Measurements from ENCODE around the gene GABPB2.

- TF ChIP-seq, protein P1, sequence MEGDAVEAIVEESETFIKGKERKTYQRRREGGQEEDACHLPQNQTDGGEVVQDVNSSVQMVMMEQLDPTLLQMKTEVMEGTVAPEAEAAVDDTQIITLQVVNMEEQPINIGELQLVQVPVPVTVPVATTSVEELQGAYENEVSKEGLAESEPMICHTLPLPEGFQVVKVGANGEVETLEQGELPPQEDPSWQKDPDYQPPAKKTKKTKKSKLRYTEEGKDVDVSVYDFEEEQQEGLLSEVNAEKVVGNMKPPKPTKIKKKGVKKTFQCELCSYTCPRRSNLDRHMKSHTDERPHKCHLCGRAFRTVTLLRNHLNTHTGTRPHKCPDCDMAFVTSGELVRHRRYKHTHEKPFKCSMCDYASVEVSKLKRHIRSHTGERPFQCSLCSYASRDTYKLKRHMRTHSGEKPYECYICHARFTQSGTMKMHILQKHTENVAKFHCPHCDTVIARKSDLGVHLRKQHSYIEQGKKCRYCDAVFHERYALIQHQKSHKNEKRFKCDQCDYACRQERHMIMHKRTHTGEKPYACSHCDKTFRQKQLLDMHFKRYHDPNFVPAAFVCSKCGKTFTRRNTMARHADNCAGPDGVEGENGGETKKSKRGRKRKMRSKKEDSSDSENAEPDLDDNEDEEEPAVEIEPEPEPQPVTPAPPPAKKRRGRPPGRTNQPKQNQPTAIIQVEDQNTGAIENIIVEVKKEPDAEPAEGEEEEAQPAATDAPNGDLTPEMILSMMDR (IDR thresholded peaks at IDR 0.05; ENCODE audit: low read length) = no peak
- no peak for TF ChIP-seq EZH2phosphoT487 (IDR thresholded peaks at IDR 0.05; ENCODE audit: low read length)
- TF ChIP-seq EZH2 (optimal IDR thresholded peaks at IDR 0.05; ENCODE audit: low read depth, low read length) = no peak
Observed at GRCh38 chr1:151060007-151060656, 10.4 kb upstream of the GABPB2 start, which contains the start of gene MLLT11.
